ENCODE results near the gene NHLRC4. TPM values are rescaled to one million over a fixed set of nuclear protein-coding genes. Genes with fewer than 3 reads are reported as not detected.

The NHLRC4 gene
- total and polyA plus RNA-seq, 8 donors: 0.99 to 3.4 (median 2.9) TPM

GRCh38 chr16:520847-521246, 46.0 kb upstream of the NHLRC4 start:
- no peaks in the 10 kb centered on the region for H3K9me3 ChIP-seq
- H3K36me3 ChIP-seq: peaks cover 0 to 43% of the 10 kb centered on the region in 2 donors
- no peak overlapping the region for H3K27ac ChIP-seq
- ATAC-seq (no peak), DNase-seq (no peak)
- no peak overlapping the region for H3K4me3 ChIP-seq
- intact Hi-C loops (cut with DNase I): no loop called here
- no peaks in the 10 kb centered on the region for H3K27me3 ChIP-seq
- no peak for TF ChIP-seq CTCF (IDR thresholded peaks at IDR 0.05)
- peaks cover 3 to 9% of the 10 kb centered on the region in 2 donors for H3K4me1 ChIP-seq

- no peak for DNase-seq
- H3K27me3 ChIP-seq: no peaks in the 10 kb centered on the region
- intact Hi-C loops (cut with DNase I): no loop called here
These were observed 45.2 kb upstream of the NHLRC4 start for GRCh38 chr16:521381-522210.

GRCh38 chr16:522320-523096, 44.3 kb upstream of the NHLRC4 start:
- DNase-seq: no peak
- intact Hi-C loops (cut with DNase I): no loop called here

More at GRCh38 chr16:521381-522210, 45.2 kb upstream of the NHLRC4 start:
- Histone ChIP-seq H3K9me3 (no peaks in the 10 kb centered on the region), H3K4me1 (peaks cover 10 to 16% of the 10 kb centered on the region in 2 donors), H3K27ac (no peak overlapping the region), H3K36me3 (peaks cover 0 to 36% of the 10 kb centered on the region in 2 donors), H3K4me3 (no peak overlapping the region)
- TF ChIP-seq CTCF (IDR thresholded peaks at IDR 0.05): no peak
- peak; percentile 15 for ATAC-seq

GRCh38 chr16:523097-523741, 43.6 kb upstream of the NHLRC4 start:
- Histone ChIP-seq H3K27me3 (no peaks in the 10 kb centered on the region), H3K4me3 (no peak overlapping the region), H3K9me3 (no peaks in the 10 kb centered on the region), H3K27ac (no peak overlapping the region), H3K36me3 (peaks cover 0 to 29% of the 10 kb centered on the region in 2 donors), H3K4me1 (peaks cover 10 to 20% of the 10 kb centered on the region in 2 donors)
- ATAC-seq (no peak), DNase-seq (no peak)
- intact Hi-C loops (cut with DNase I): no loop called here
- no peak for TF ChIP-seq CTCF (IDR thresholded peaks at IDR 0.05)

More at GRCh38 chr16:522320-523096, 44.3 kb upstream of the NHLRC4 start:
- Histone ChIP-seq H3K27me3 (no peaks in the 10 kb centered on the region), H3K9me3 (no peaks in the 10 kb centered on the region), H3K4me3 (no peak overlapping the region), H3K4me1 (peaks cover 10 to 19% of the 10 kb centered on the region in 2 donors), H3K27ac (no peak overlapping the region), H3K36me3 (peaks cover 0 to 29% of the 10 kb centered on the region in 2 donors)
- no peak for TF ChIP-seq CTCF (IDR thresholded peaks at IDR 0.05)
- no peak for ATAC-seq

Measured in left lung (tissue), 10 donors.